WTC11 (cell line): ENCODE data around the gene SDHAF1. TPM values are rescaled to one million over a fixed set of nuclear protein-coding genes. Genes with fewer than 3 reads are reported as not detected.
A peak's percentile ranks its signal among the peaks of the same experiment; 100 is the strongest.

Experiments used
- AR ChIP-seq: fragments of 250-450 bp; sonication (Bioruptor Pico); IDR thresholded peaks from 2 replicates; pipeline ENCODE4 v1.9.0; 2021; ENCODE audit warnings: mild to moderate bottlenecking
- CBFB ChIP-seq: sonication (generic); formaldehyde crosslinking; IDR thresholded peaks from 2 replicates; pipeline ENCODE4 v1.8.1; 2022; ENCODE audit warnings: mild to moderate bottlenecking, low read depth, missing genetic modification reagents
- FOXJ3 ChIP-seq: sonication (generic); formaldehyde crosslinking; IDR thresholded peaks from 2 replicates; pipeline ENCODE4 v1.9.0; 2021; ENCODE audit warnings: missing genetic modification reagents, mild to moderate bottlenecking, borderline replicate concordance
- GABPB1 ChIP-seq: sonication (generic); formaldehyde crosslinking; IDR thresholded peaks from 2 replicates; pipeline ENCODE4 v1.8.1; 2023; ENCODE audit warnings: mild to moderate bottlenecking, missing genetic modification reagents
- HMGXB4 ChIP-seq: sonication (generic); formaldehyde crosslinking; IDR thresholded peaks from 2 replicates; pipeline ENCODE4 v1.8.1; 2023; ENCODE audit warnings: mild to moderate bottlenecking, moderate library complexity, missing genetic modification reagents
- NFE2L1 ChIP-seq: sonication (generic); formaldehyde crosslinking; IDR thresholded peaks from 2 replicates; pipeline ENCODE4 v1.8.1; 2023; ENCODE audit warnings: missing genetic modification reagents
- NR1H2 ChIP-seq: sonication (generic); formaldehyde crosslinking; IDR thresholded peaks from 2 replicates; pipeline ENCODE4 v1.9.0; 2021; ENCODE audit warnings: mild to moderate bottlenecking, moderate library complexity, missing genetic modification reagents
- PREB ChIP-seq: sonication (generic); formaldehyde crosslinking; IDR thresholded peaks from 2 replicates; pipeline ENCODE4 v1.8.1; 2022; ENCODE audit warnings: mild to moderate bottlenecking, missing genetic modification reagents, moderate library complexity, borderline replicate concordance
- SMAD4 ChIP-seq: sonication (generic); formaldehyde crosslinking; IDR thresholded peaks from 2 replicates; pipeline ENCODE4 v1.8.0; 2022; ENCODE audit warnings: mild to moderate bottlenecking, missing genetic modification reagents
- TEAD4 ChIP-seq: sonication (generic); formaldehyde crosslinking; IDR thresholded peaks from 2 replicates; pipeline ENCODE4 v1.8.0; 2022; ENCODE audit warnings: mild to moderate bottlenecking, missing genetic modification reagents
- USF2 ChIP-seq: sonication (generic); formaldehyde crosslinking; IDR thresholded peaks from 2 replicates; pipeline ENCODE4 v1.8.1; 2023; ENCODE audit warnings: mild to moderate bottlenecking, missing genetic modification reagents, moderate library complexity
- ZNF138 ChIP-seq: sonication (generic); formaldehyde crosslinking; conservative IDR thresholded peaks from 2 replicates; pipeline ENCODE4 v1.8.1; 2022; ENCODE audit warnings: mild to moderate bottlenecking, moderate library complexity, missing genetic modification reagents
- ZNF219 ChIP-seq: sonication (generic); formaldehyde crosslinking; IDR thresholded peaks from 2 replicates; pipeline ENCODE4 v1.8.0; 2023; ENCODE audit warnings: missing genetic modification reagents, mild to moderate bottlenecking, borderline replicate concordance
- ZNF263 ChIP-seq: sonication (generic); formaldehyde crosslinking; IDR thresholded peaks from 2 replicates; pipeline ENCODE4 v1.8.1; 2022; ENCODE audit warnings: low read depth, mild to moderate bottlenecking, moderate library complexity, missing genetic modification reagents
- ZNF416 ChIP-seq: fragments of 250-450 bp; sonication (Bioruptor Pico); IDR thresholded peaks from 2 replicates; pipeline ENCODE4 v1.9.0; 2021; ENCODE audit warnings: mild to moderate bottlenecking, inconsistent platforms
- ZSCAN18 ChIP-seq: fragments of 250-450 bp; sonication (Bioruptor Pico); IDR thresholded peaks from 2 replicates; pipeline ENCODE4 v2.1.2; 2022; ENCODE audit warnings: mild to moderate bottlenecking, moderate library complexity
- total RNA-seq: library from RNA; stranded (reverse); gene quantifications from 3 replicates; pipeline ENCODE4 v1.2.3, GENCODE V29; 2021
- TF ChIP-seq, protein P1 (sequence below): fragments of 250-450 bp; sonication (Bioruptor Pico); IDR thresholded peaks from 2 replicates; pipeline ENCODE4 v1.9.0; 2021; ENCODE audit warnings: mild to moderate bottlenecking, borderline replicate concordance
- TF ChIP-seq, protein P2 (sequence below): sonication (generic); formaldehyde crosslinking; IDR thresholded peaks from 2 replicates; pipeline ENCODE4 v1.8.0; 2022; ENCODE audit warnings: missing genetic modification reagents
- TF ChIP-seq, protein P3 (sequence below): sonication (generic); formaldehyde crosslinking; IDR thresholded peaks from 2 replicates; pipeline ENCODE4 v1.8.0; 2022; ENCODE audit warnings: mild to moderate bottlenecking, missing genetic modification reagents

SDHAF1 gene
- total RNA-seq, 1 experiment from 2014 or later: 20.8 TPM

GRCh38 chr19:35995048-35995993 is at the start of gene SDHAF1 (continued):
- TF ChIP-seq, protein P1, sequence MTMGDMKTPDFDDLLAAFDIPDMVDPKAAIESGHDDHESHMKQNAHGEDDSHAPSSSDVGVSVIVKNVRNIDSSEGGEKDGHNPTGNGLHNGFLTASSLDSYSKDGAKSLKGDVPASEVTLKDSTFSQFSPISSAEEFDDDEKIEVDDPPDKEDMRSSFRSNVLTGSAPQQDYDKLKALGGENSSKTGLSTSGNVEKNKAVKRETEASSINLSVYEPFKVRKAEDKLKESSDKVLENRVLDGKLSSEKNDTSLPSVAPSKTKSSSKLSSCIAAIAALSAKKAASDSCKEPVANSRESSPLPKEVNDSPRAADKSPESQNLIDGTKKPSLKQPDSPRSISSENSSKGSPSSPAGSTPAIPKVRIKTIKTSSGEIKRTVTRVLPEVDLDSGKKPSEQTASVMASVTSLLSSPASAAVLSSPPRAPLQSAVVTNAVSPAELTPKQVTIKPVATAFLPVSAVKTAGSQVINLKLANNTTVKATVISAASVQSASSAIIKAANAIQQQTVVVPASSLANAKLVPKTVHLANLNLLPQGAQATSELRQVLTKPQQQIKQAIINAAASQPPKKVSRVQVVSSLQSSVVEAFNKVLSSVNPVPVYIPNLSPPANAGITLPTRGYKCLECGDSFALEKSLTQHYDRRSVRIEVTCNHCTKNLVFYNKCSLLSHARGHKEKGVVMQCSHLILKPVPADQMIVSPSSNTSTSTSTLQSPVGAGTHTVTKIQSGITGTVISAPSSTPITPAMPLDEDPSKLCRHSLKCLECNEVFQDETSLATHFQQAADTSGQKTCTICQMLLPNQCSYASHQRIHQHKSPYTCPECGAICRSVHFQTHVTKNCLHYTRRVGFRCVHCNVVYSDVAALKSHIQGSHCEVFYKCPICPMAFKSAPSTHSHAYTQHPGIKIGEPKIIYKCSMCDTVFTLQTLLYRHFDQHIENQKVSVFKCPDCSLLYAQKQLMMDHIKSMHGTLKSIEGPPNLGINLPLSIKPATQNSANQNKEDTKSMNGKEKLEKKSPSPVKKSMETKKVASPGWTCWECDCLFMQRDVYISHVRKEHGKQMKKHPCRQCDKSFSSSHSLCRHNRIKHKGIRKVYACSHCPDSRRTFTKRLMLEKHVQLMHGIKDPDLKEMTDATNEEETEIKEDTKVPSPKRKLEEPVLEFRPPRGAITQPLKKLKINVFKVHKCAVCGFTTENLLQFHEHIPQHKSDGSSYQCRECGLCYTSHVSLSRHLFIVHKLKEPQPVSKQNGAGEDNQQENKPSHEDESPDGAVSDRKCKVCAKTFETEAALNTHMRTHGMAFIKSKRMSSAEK (CRISPR knock-in tag): no peak
- TF ChIP-seq NFE2L1 (CRISPR knock-in tag): no peak
- TF ChIP-seq GABPB1: peak; percentile 83
- no peak for TF ChIP-seq CBFB (CRISPR knock-in tag)
- no peak for TF ChIP-seq FOXJ3 (CRISPR knock-in tag)
- peak; percentile 10; the same call in 1 of the 2 replicates for TF ChIP-seq ZNF416 (CRISPR knock-in tag)
- TF ChIP-seq SMAD4 (CRISPR knock-in tag): no peak
- TF ChIP-seq ZNF138 (CRISPR knock-in tag): no peak
- TF ChIP-seq TEAD4: no peak
- no peak for TF ChIP-seq ZSCAN18
- TF ChIP-seq USF2 (CRISPR knock-in tag): no peak
- no peak for TF ChIP-seq NR1H2 (CRISPR knock-in tag)
- no peak for TF ChIP-seq AR (CRISPR knock-in tag)
- TF ChIP-seq, protein P2, sequence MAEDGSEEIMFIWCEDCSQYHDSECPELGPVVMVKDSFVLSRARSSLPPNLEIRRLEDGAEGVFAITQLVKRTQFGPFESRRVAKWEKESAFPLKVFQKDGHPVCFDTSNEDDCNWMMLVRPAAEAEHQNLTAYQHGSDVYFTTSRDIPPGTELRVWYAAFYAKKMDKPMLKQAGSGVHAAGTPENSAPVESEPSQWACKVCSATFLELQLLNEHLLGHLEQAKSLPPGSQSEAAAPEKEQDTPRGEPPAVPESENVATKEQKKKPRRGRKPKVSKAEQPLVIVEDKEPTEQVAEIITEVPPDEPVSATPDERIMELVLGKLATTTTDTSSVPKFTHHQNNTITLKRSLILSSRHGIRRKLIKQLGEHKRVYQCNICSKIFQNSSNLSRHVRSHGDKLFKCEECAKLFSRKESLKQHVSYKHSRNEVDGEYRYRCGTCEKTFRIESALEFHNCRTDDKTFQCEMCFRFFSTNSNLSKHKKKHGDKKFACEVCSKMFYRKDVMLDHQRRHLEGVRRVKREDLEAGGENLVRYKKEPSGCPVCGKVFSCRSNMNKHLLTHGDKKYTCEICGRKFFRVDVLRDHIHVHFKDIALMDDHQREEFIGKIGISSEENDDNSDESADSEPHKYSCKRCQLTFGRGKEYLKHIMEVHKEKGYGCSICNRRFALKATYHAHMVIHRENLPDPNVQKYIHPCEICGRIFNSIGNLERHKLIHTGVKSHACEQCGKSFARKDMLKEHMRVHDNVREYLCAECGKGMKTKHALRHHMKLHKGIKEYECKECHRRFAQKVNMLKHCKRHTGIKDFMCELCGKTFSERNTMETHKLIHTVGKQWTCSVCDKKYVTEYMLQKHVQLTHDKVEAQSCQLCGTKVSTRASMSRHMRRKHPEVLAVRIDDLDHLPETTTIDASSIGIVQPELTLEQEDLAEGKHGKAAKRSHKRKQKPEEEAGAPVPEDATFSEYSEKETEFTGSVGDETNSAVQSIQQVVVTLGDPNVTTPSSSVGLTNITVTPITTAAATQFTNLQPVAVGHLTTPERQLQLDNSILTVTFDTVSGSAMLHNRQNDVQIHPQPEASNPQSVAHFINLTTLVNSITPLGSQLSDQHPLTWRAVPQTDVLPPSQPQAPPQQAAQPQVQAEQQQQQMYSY (CRISPR knock-in tag): no peak
- TF ChIP-seq HMGXB4 (CRISPR knock-in tag): peak; percentile 87; the same call in 1 of the 2 replicates
- TF ChIP-seq ZNF263 (CRISPR knock-in tag): no peak
- TF ChIP-seq, protein P3, sequence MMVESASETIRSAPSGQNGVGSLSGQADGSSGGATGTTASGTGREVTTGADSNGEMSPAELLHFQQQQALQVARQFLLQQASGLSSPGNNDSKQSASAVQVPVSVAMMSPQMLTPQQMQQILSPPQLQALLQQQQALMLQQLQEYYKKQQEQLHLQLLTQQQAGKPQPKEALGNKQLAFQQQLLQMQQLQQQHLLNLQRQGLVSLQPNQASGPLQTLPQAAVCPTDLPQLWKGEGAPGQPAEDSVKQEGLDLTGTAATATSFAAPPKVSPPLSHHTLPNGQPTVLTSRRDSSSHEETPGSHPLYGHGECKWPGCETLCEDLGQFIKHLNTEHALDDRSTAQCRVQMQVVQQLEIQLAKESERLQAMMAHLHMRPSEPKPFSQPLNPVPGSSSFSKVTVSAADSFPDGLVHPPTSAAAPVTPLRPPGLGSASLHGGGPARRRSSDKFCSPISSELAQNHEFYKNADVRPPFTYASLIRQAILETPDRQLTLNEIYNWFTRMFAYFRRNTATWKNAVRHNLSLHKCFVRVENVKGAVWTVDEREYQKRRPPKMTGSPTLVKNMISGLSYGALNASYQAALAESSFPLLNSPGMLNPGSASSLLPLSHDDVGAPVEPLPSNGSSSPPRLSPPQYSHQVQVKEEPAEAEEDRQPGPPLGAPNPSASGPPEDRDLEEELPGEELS (CRISPR knock-in tag): peak; percentile 69
- no peak for TF ChIP-seq ZNF219 (CRISPR knock-in tag)
- TF ChIP-seq PREB (CRISPR knock-in tag): 0 out of 2 replicates have a peak, but pooled peaks have one; percentile 26
